CD4-positive, alpha-beta T cell treated with Interleukin-15 for 1 hour (primary cell): ENCODE measurements around the gene UBALD1.

ENCODE experiments used
- DNase-seq: peaks from one replicate; pipeline ENCODE4 v3.0.0-alpha.2; 2020

The UBALD1 gene

GRCh38 chr16:4614571-4615383 is at the start of gene UBALD1:
Gene UBALD1 (minus strand): TSS chr16:4614888. CDS start chr16:4614797, 91 bp downstream.
- peak; percentile 83 for DNase-seq

DNA sequence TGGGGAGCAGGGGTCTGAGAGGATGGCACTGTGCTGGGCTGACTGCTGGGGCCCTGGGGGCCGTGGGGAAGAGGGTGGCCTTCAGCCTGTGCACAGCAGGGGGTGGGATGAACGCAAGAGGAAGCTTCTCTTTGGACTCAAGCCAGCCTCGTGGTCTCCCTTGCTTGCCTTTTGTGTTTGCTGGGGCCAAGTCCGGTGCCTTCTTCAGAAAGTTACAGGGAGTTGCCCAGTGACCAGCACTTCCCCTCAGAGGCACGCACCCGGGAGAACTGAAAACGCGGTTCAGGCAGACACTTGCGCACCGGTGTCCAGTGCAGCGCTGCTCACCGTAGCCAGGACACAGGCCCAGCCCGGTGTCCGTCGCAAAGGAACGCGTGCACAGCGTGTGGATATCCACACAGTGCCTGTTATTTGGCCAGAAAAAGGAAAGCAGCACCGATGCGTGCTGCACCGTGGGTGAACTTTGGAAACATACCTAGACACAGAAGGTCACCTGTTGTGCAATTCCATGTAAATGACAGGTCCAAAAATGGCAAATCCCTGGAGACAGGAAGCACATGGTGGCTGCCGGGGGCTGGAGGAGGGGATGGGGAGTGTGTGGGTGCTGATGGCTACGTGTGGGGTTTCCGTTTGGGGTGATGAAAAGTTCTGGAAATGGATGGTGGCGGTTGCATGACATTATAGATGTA is 49.2 kb upstream of the UBALD1 start:
- DNase-seq = peak; percentile 66

DNA sequence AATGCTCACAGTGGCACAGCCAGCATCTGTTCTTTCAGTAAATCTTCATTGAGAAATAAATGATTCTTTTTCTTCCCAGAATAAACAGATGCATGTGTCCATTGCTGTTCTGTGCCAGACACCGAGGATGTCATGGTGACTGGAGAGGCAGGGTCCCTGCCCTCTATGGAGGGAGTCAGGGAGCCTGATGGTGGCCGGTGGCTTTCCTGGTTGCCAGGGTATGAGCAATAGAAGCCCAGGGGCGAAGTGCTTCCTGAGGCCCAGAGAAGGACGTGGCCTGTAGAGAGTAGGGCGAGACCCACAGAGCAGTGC is 48.7 kb upstream of the UBALD1 start:
- DNase-seq = no peak

GRCh38 chr16:4661661-4662060 is 47.0 kb upstream of the UBALD1 start:
- no peak for DNase-seq

DNA sequence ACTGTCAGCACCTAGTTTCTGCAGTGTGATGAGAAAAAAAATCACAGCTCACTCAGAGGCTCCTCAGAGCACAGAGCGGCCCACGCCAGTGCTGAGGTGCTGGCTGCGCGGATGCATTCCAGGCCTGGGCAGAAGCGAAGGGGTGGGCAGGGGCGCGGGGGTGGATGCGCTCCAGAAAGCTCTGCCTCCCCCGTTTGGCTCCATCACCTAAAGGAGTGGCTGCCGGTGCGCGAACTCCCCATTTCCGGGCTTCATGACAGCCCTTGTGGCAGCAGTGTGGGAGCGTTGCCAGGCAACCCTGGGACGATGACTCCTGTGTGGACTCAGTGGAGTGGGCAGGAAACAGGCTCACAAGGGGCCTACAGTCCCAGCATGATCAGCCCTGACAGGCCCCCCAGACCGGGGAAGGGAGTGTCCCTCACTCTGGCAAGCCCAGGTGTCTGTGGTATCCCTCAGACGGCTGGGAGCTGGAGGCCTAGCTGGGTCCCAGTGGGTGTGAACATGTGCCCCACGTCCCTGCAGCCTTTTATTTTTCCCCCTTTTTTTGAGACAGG is 45.8 kb upstream of the UBALD1 start:
- peak; percentile 55 for DNase-seq

DNA sequence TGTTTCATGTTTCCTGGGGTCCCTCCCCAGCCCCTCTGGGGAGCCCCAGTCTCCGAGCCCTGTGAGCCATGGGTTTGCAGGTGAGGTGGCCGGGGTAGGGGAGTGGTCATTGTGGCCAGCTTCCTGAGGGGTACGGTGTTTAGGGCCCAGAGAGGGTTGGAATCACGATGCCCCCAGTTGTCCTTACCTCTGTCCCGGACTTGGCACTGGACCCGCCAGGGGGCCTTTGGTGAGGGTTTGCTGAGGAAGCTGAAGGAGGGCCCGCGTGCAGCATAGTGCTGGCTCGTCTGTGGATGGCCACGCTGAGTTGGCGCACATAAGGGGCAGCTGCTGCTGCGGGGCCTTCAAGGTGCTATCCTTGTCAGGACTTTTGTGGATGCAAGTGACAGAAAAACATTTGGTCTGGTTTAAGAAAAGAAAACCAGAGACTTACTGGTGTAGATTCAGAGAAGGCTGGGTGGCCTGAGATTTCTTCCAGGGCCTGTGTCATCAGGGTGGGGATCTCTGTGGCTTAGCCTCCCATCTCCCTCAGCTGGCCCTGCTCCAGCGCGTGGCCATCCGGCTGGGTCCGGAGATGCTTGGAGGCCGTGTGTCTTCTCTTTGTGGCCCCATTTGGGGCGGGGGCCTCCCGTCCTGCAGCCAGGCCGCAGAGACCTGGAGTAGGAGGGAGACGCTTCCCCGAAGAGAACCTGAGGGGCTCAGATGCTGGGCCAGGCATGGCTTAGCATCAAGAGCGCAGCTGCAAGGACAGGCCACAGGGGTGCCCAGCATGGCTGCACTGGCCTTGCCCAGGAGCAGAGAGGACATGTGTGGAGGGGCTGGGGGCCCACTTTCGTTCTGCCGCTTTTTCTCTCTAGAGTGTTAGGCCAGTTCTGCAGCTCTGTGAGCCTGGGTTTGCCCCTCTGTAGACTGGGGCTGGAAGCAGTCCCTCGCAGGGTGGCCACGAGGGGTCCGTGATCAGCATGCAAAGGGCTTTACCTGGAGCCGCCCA is 45.0 kb upstream of the UBALD1 start:
- no peak for DNase-seq

DNA sequence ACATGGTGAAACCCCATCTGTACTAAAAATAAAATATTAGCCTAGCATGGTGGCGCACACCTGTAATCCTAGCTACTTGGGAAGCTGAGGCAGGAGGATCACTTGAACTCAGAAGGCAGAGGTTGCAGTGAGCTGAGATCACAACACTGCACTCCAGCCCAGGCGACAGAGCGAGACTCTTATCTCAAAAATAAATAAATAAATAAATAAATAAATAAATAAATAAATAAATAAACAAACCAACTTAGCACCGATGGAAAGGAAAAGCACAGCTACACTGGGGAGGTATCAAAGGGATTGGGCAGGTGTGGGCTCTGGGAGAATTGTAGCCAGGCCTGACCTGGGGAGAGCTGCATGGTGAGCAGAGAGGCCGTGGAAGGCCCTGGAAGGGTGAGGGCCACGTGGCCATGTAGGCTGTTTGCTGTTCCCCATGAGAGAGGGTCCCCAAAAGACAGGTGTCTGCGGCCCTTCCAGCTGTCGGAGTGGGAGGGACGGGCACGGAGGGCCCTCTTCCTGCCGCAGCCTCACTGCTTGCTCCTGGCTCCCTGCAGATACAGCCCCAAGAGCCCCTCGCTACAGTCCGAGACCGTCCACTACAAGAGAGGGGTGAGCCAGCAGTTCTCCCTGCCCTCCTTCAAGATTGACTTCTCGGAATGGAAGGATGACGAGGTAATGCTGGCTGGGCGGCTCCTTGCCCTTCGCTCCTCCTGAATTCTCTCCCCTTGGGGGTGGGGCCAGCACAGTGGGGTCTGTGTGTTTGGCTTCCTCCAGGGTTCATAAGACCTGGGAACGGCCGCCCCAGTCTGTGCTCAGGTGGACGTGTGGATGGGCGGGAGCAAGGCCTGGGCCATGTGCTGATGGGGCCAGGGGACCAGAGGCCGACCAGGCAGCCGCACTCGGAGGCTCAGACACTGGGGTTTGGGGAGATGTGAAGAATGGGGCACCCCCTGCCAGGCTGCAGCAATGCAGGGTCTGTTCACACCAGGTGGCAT is 42.3 kb upstream of the UBALD1 start:
- DNase-seq = no peak

DNA sequence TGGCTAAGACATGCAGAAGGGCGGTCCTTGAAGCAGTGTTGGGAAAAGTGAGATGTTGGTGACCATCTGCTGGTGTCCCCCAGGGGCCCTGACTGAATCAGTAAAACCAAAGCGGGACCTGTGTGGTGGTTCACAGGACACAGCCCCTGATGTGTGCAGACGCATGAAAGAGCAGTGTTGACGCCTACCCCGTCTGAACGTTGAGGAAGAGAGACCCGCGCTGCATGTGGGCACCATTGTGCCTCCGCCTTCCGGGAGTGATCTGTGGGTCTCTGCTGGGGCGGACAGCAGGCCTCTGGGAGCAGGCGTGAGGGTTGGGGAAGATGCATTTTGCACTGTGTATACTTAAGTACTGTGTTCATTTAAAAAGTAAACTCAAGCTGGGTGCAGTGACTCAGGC is 41.5 kb upstream of the UBALD1 start:
- no peak for DNase-seq

DNA sequence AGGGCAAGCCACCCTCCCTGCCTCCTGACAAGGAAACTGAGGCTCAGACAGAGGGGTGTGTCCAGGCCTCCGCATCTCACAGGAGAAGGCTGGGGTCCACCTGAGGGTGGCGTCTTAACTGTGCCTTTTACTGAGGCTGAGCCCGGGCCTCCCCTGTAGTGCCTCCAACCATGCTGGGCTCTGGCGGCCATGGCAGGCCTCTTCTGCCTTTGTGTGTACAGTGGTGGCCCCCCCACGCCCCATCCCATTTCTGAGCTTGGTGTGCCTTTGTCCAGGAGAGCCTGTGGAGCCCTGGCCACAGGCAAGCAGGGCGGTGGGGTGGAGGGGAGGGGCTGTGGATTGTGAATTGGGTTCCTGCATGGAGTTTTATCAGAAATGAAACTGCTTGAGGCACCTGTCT is 41.1 kb upstream of the UBALD1 start:
- no peak for DNase-seq

GRCh38 chr16:4654964-4655590 is 40.4 kb upstream of the UBALD1 start:
- no peak for DNase-seq

GRCh38 chr16:4654011-4654963 is 39.6 kb upstream of the UBALD1 start:
- DNase-seq = no peak

DNA sequence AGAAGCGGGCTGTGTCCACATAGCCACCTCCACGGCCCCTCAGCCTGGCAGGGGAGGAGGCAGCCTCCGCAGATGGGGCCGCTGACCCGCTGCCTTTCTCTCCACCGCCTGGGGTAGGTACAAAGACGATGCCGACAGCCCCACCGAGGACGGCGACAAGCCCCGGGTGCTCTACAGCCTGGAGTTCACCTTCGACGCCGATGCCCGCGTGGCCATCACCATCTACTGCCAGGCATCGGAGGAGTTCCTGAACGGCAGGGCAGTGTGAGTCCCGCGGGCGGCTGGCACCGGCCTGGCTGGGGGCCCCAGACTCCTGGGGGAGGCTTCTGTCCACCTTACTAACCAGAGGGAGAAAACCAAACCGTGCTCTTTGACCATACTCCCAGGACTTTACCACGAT is 37.9 kb upstream of the UBALD1 start:
- DNase-seq = no peak

GRCh38 chr16:4651827-4652226 is 37.1 kb upstream of the UBALD1 start:
- DNase-seq = no peak

- DNase-seq = peak; percentile 79
These were observed 35.9 kb upstream of the UBALD1 start for GRCh38 chr16:4650443-4651074.

DNA sequence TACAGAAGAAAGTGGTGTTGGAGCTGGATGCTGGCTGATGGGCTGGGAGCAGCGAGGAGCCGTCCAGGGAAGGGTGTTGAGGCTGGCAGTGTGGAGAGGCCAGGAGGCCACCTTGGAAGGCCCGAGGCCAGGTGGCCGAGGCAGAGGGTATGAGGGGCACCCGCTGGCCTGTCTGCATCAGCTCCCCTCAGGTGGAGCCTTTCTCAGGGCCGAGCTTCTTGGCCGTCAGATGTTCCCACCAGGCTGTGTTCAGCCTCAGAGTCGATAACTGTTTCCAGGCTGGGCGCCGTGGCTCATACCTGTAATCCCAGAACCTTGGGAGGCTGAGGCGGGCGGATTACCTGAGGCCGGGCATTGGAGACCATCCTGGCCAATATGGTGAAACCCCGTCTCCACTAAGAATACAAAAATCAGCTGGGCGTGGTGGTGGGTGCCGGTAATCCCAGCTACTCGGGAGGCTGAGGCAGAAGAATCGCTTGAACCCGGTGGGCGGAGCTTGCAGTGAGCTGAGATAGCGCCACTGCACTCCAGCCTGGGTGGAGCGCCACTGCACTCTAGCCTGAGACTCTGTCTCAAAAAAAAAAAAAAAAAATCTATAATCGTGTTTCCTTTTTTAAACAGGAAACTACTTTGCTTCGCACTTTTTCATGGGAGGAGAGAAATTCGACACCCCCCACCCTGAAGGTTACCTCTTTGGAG is 35.2 kb upstream of the UBALD1 start:
- DNase-seq = no peak

GRCh38 chr16:4648917-4649316 is 34.2 kb upstream of the UBALD1 start:
- no peak for DNase-seq

DNA sequence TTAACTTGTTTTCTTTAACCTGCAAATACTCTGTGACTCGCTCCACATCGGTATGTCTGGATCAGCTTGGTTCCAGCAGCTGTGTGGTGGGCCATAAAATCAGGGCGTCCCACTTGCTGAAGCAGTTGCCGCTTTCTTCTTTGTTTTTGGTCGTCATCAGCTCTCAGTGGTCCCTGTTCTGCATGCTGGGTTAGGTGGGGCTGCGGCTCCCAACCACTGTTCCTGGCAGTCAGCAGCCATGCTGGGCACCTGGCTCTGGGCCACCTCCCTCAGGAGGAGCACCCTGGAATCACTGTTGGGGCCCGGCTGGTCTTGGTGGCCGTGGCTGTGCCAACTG is 32.9 kb upstream of the UBALD1 start:
- no peak for DNase-seq

- no peak for DNase-seq
These were observed 32.3 kb upstream of the UBALD1 start for GRCh38 chr16:4646773-4647643.
